Measurements from ENCODE around the gene NDUFB7. TPM values are rescaled to one million over a fixed set of nuclear protein-coding genes. Genes with fewer than 3 reads are reported as not detected.
"Not testable (repeated sequence)": the region's sequence is repeated elsewhere in the genome, so short reads cannot be mapped to it uniquely, and the experiment has no call there.

Gene NDUFB7
- total RNA-seq, 6 experiments from 2014 or later = 81.7 to 275 (median 112) TPM

DNA sequence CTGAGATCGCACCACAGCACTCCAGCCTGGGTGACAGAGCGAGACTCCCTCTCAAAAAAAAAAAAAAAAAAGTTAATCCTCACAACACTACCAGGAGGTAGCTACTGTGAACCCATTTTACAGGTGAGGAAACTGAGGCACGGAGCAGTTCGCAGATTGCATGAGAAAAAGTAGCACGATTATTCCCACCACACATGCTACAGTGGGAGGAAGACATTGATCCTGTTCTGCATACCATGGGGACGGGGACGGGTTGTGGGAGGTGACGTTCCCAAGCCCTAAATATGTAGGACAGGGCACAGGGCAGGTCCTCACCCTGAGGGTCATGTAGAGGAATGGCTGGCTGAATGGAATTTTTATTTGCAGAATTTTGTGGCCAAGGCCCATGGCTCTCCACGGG, 34.8 kb upstream of the NDUFB7 start:
- Histone ChIP-seq H3K27ac (no peak overlapping the region), H3K27me3 (no peaks in the 10 kb centered on the region), H3K9me3 (no peaks in the 10 kb centered on the region), H3K36me3 (no peaks in the 10 kb centered on the region), H3K4me3 (no peak overlapping the region), H3K4me1 (no peaks in the 10 kb centered on the region)
- ATAC-seq (no peak), DNase-seq (no peak)
- intact Hi-C loops (cut with DNase I) = no loop called here
- TF ChIP-seq POLR2A (IDR thresholded peaks at IDR 0.05) = no peak
- TF ChIP-seq, protein P1, sequence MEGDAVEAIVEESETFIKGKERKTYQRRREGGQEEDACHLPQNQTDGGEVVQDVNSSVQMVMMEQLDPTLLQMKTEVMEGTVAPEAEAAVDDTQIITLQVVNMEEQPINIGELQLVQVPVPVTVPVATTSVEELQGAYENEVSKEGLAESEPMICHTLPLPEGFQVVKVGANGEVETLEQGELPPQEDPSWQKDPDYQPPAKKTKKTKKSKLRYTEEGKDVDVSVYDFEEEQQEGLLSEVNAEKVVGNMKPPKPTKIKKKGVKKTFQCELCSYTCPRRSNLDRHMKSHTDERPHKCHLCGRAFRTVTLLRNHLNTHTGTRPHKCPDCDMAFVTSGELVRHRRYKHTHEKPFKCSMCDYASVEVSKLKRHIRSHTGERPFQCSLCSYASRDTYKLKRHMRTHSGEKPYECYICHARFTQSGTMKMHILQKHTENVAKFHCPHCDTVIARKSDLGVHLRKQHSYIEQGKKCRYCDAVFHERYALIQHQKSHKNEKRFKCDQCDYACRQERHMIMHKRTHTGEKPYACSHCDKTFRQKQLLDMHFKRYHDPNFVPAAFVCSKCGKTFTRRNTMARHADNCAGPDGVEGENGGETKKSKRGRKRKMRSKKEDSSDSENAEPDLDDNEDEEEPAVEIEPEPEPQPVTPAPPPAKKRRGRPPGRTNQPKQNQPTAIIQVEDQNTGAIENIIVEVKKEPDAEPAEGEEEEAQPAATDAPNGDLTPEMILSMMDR (IDR thresholded peaks at IDR 0.05) = no peak
- WGBS (ENCODE audit: insufficient coverage, low coverage, low lambda C conversion rate, missing lambda C conversion rate) = 65% methylated on average over 7 of the region's 9 CpGs

DNA sequence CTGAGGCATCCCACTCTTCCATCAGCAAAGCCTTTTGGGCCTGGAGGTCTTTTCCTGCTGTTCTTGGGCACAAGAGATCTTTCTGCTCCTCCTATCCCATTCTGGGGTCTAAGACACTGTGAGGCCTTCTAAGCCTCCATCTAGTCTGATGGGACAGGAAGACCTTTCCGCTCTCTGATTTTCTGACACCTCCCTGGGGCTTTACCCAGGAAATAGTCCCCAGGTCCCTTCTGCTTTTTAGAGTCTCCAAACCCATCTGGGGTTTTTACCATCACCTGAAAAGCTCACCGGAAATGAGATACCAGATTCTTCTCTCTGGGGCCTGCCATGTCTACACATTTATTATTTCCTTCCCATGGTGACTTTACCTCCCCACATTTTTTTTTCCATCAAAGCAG, 32.1 kb upstream of the NDUFB7 start:
- WGBS (ENCODE audit: insufficient coverage, low coverage, low lambda C conversion rate, missing lambda C conversion rate) = 57% methylated on average over 2 of the region's 2 CpGs
- Histone ChIP-seq H3K4me3 (no peak overlapping the region), H3K9me3 (no peaks in the 10 kb centered on the region), H3K27me3 (no peaks in the 10 kb centered on the region), H3K27ac (no peak overlapping the region), H3K36me3 (no peaks in the 10 kb centered on the region), H3K4me1 (no peaks in the 10 kb centered on the region)
- DNase-seq = no peak
- intact Hi-C loops (cut with DNase I) = no loop called here
- TF ChIP-seq, protein P1 (IDR thresholded peaks at IDR 0.05) = no peak
- no peak for TF ChIP-seq POLR2A (IDR thresholded peaks at IDR 0.05)
- ATAC-seq = no peak

DNA sequence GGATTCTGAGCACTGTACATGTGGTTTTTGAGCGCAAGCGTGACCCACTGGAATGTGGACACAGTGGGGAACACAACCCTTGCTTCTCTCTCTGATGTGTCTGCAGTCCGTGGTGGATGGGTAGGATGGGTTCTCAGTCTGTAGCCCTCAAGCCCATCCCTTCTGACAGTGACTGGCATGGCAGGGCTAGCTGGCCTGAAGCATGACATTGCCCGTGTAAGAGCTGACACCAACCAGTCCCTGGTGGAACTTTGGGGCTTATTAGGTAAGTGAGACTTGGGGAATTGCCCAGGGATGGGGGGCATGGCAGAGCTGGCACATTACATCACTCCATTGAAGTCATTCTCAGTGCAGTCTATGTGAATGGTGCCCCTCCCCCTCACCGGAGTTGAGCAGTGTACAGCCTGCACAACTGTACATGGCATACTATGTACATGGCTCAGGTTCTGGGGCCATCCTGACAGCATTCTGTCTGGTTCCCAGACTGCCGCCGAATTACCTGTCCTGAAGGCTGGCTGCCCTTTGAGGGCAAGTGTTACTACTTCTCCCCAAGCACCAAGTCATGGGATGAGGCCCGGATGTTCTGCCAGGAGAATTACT, 27.8 kb upstream of the NDUFB7 start:
- no peak overlapping the region for H3K4me3 ChIP-seq
- H3K4me1 ChIP-seq = no peaks in the 10 kb centered on the region
- intact Hi-C loops (cut with DNase I) = no loop called here
- TF ChIP-seq, protein P1 (IDR thresholded peaks at IDR 0.05) = no peak
- TF ChIP-seq POLR2A (IDR thresholded peaks at IDR 0.05) = no peak
- ATAC-seq = no peak
- no peak for DNase-seq
- no peak overlapping the region for H3K27ac ChIP-seq
- WGBS (ENCODE audit: insufficient coverage, low coverage, low lambda C conversion rate, missing lambda C conversion rate) = 66% methylated on average over 4 of the region's 8 CpGs
- no peaks in the 10 kb centered on the region for H3K27me3 ChIP-seq
- no peaks in the 10 kb centered on the region for H3K9me3 ChIP-seq
- H3K36me3 ChIP-seq = no peaks in the 10 kb centered on the region

DNA sequence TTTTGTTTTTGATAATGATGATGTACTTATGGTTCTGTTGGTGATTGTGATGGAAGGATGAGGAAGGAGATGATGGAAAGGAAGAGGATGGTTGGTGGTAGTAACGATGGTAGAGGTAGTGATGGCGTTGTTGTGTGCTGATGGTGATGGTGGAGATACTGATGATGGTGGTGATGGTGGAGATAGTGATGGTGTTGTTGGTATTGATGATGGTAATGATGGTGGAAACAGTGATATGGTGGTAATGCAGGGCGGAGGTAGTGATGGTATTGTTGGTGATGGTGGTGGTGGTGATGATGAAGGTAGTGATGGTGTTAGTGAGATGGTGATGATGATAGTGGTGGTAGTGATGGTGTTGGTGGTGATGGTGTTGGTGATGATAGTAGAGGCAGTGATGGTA, 23.7 kb upstream of the NDUFB7 start:
- Histone ChIP-seq H3K36me3 (no peaks in the 10 kb centered on the region), H3K4me3 (no peak overlapping the region), H3K27ac (no peak overlapping the region), H3K27me3 (no peaks in the 10 kb centered on the region), H3K4me1 (no peaks in the 10 kb centered on the region), H3K9me3 (no peaks in the 10 kb centered on the region)
- WGBS (ENCODE audit: insufficient coverage, low coverage, low lambda C conversion rate, missing lambda C conversion rate) = 67% methylated on average over 3 of the region's 3 CpGs
- DNase-seq = no peak
- no peak for ATAC-seq
- no peak for TF ChIP-seq POLR2A (IDR thresholded peaks at IDR 0.05)
- TF ChIP-seq, protein P1 (IDR thresholded peaks at IDR 0.05) = no peak
- intact Hi-C loops (cut with DNase I) = no loop called here

DNA sequence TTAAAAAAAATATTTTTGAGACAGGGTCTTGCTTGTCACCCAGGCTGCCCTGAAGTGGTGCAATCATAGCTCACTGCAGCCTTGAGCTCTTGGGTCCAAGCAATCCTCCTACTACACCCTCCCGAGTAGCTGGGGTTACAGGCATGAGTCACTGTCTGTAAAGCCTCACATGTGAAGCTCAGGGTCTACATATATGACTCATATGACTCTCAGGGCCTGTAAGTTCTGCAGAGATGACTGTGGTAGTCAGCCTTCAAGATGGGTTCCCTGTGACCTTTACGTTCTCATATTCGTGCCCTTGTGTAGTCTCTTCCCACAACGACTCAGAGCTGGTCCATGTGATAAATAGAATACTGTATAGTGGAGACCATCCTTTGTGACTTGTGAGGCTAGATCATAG, 17.6 kb upstream of the NDUFB7 start:
- ATAC-seq; H3K27ac ChIP-seq; H3K36me3 ChIP-seq; intact Hi-C loops (cut with DNase I); DNase-seq; H3K27me3 ChIP-seq; H3K9me3 ChIP-seq; H3K4me3 ChIP-seq; H3K4me1 ChIP-seq: not testable (repeated sequence)
- 40% methylated on average over 1 of the region's 4 CpGs for WGBS (ENCODE audit: insufficient coverage, low coverage, low lambda C conversion rate, missing lambda C conversion rate)

DNA sequence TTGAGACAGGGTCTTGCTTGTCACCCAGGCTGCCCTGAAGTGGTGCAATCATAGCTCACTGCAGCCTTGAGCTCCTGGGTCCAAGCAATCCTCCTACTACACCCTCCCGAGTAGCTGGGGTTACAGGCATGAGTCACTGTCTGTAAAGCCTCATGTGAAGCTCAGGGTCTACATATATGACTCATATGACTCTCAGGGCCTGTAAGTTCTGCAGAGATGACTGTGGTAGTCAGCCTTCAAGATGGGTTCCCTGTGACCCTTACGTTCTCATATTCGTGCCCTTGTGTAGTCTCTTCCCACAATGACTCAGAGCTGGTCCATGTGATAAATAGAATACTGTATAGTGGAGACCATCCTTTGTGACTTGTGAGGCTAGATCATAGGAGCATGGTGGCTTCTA, 13.3 kb upstream of the NDUFB7 start:
- H3K9me3 ChIP-seq; ATAC-seq; H3K27me3 ChIP-seq; H3K27ac ChIP-seq; intact Hi-C loops (cut with DNase I); H3K36me3 ChIP-seq; H3K4me3 ChIP-seq; DNase-seq; H3K4me1 ChIP-seq: not testable (repeated sequence)
- WGBS (ENCODE audit: insufficient coverage, low coverage, low lambda C conversion rate, missing lambda C conversion rate) = no CpG with 5 or more reads among the region's 3 CpGs

DNA sequence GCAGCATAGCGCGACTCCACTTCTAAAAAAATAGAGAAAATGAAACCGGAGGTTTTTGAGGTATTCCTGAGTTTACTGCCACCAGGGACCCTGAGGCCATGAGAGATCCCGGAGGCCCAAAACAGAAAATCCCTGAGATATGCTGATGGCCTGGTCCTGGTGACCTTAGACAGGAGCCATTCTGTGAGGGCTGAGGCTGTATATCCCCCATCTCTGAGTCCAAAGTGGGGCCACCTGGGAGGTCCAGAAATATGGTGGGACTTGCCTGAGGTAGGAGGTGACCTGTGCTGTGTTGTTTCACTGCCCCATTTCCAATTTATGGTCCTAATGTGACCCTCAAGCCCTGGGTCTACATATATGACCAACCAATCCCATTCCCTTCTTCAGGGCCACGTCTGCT, 12.5 kb upstream of the NDUFB7 start:
- H3K36me3 ChIP-seq; H3K27ac ChIP-seq; DNase-seq; H3K4me3 ChIP-seq; intact Hi-C loops (cut with DNase I); H3K4me1 ChIP-seq; H3K27me3 ChIP-seq; H3K9me3 ChIP-seq; ATAC-seq: not testable (repeated sequence)
- 50% methylated on average over 2 of the region's 5 CpGs for WGBS (ENCODE audit: insufficient coverage, low coverage, low lambda C conversion rate, missing lambda C conversion rate)
